Endometrium (tissue), 2 donors: ENCODE results near the gene S1PR3.

Source experiments
- FAIRE-seq: peaks from 2 replicates; lab custom pipeline; 2012; peaks lifted over from hg19 to GRCh38; lab: Jason Lieb, UNC
- donor health status: control.
- donor health status: control.

The S1PR3 gene

DNA sequence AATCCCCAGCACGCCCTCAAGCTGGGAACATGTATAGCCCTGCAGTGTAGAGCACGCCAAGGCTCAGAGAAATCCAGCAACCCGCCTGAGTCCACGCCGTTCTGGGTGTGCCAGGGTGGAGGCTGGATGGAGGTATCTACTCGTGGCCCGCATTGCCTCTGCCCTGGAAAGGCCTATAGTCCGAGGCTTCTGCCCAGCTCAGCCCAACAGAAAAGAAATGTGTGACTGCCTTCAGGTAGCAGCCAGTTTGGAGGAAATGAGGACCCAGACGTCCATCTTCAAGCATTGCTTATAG, 18.2 kb downstream of the S1PR3 start:
- no peak for FAIRE-seq

DNA sequence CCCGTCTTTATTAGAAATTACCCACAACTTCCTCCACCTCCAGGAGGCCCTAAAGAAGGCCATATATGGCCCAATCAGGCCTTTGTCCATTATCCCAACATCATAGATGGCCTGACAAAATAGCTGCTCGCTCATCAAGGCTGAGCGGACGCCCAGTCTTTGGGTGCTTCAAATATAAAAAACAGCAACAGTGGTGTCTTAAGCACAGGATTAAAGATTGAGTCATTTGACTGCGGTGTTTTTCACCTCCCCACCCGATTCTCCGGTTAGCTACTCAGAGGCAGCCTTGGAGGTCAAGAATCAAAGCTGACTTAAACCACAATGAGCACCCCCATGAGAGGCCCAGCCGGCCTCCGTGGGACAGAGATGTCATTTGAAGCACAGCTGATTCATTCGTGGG, 18.8 kb downstream of the S1PR3 start:
- FAIRE-seq = no peak

DNA sequence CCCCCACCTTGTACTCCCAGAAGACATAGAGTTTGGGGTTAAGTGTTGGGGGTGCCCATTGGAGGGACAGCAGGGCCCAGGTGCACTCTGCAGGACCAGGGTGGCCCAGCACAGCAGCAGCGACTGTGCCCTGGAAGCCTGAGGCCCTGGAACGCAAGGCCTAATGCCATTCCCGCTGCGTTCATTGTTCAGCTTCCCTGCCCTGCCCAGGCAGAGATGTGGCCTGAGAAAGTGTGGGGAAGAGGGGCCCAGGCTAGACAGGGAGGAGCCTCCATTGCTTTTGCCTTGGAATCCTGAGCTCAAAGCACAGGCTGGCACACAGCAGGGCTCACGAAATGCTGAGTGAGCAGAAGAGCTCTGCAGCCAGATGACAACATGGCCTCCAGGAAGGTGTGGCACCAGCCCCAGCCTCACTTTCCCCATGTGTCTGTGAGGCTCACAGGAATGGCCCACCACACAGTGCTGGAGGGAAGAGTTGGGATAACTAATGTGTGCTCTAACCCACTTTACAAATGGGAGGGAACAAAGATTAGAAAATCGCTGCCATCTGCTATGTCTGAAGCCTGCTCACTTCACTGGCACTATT, 19.4 kb downstream of the S1PR3 start:
- no peak for FAIRE-seq

DNA sequence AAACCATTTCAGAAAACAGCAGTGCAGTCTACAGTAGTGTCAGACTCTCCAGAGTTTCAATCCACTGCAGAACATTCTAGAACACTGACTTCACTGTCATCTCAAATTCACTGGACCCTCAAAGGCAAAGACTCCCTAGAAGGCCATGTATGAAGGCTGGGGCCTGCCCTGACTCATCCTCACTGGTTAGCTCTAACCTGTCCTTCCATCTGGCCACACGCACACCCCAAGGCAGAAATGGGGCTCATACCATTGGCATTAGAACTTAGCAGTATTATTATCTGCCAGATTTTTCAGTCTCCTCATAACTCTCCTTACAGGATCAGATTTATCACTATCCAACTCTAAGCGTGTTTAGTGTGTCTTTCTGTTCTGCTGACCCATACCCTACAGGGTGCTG, 20.4 kb downstream of the S1PR3 start:
- no peak for FAIRE-seq

DNA sequence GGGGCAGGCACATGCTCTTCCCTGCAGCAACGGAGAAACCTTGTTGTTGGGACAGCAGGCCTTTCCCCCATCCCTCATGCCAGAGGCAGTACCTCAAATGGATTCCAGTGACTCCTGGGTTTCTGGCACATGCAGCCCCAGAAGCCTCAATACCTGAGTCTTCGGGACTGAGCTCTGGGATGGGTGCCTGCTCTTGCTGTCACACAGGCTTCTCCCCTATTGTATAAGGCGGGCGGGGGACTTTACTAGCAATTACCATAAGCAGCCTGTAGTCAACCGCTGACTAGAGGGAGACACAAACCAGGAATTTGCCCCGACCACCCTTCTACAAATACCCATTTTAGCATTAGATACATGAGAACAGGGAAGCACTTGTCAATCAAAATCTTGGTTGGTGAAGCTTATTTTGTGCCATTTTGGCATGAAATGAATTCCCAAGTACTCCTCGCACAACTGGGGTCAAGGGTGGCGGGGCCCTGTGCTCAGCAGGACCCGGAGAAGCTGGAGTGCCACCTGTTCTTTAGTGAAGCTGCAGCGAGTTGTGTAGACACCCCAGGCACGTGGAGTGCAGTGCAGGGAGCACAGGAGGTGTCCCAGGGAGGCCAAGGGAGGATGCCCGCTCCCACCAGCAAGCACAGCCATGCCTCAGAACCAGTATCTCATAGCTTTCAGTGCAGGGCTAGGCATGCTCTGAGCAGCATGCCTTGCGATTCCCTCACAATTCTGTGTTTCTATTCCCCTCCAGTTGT, 21.2 kb downstream of the S1PR3 start:
- no peak for FAIRE-seq

DNA sequence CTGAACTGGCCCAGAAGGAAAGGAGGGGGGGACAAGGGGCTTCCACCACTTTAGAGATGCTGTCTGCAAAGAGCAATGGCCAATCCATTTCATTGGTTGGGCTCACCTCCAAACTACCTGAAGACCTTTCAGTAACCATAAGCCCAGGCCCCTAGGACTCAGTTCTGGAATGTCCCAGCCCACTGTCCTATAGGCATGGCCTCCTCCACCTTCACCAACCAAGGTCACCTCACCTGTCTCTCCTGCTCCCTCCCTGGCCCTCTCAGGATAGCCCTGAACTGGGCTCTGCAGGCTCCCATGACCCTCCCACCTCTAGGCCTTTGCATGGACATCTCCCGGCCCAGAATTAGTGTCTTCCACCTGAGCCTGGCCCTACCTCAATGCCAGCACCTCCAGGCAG, 22.4 kb downstream of the S1PR3 start:
- no peak for FAIRE-seq

DNA sequence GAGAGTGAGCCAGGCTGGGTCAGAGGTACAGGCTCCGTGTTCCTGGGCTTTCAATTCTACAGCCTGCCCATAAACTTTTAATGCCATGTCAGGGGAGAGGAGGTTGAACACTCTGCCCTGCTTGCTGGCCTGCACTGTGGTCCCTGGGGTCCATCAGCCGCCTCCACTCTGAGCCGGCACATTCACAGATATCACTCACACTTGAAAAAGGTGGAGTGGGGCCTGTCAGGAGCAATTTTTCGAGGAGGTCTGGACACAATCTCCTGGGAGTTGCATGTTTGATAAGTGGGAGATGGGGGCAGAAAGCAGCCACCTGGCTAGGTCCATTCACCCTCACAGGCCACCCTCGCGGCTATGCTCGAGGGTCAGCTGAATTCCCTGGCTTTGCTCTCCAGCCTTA, 22.9 kb downstream of the S1PR3 start:
- FAIRE-seq = no peak

DNA sequence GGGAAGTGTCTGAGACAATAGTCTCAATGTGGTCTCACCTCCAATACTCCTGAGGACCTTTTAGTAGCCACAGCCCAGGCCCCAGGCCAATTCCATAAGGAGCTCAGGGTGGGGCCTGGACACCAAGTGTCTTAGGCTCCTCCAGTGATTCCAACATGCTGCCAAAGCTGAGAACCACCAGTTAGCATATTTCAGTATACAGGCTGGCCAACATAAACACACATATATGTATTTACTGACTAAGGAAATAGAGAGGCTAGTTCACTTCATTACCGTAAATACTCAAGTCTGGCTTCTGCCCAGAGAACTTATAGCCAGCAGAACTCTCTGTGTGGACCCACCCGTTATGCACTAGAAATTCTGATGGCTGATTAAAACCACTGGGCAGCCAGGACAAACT, 24.1 kb downstream of the S1PR3 start:
- no peak for FAIRE-seq

DNA sequence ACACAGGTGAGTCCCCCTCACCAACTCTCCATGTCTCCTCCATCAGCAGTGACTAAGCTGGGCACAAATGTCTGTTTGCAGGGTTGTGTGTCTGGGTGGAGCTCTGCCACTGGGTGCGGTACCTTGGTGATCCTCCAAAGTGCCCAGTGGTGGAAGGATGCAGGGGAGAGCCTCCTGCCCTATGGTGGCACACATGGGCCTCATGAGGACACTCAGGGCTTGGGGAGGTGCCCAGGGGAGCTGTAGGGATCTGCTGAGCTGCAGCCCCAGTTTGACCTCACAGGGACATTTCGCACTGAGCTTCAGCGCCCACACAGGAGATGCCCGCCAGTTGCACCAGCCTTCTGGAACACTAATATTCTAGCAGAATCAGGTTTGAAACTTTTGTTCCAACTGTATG, 29.5 kb downstream of the S1PR3 start:
- FAIRE-seq = no peak

DNA sequence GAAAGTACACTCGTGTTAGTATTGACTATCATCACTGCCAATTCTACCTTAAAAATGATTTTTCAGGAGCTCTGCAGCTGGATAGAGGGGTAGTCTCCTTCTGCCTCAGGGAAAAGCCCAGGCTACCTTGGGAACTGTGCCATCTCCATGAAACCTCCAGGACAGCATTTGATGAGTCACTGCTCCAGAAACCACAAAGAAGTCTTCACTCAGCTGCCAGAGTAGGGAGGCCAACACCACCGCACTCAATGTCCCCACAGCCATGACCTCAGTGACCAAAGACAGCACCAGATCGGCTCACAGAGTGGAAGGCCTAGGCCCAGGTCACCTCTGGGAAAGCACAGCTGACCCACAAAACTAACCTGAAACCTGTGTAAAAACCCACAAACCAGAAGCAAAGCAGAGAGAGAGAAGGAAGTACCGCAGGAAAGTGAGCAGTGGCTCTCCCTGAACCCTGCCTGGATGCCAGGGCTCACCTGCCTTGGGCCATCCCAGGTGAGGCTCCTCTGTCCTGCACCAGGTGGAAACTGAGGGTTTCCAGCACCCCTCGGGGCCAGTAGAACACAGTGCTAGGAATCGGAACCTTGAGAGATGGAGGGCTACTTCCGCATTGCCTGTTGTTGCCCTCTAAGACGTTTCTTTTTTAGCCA, 30.0 kb downstream of the S1PR3 start:
- no peak for FAIRE-seq

DNA sequence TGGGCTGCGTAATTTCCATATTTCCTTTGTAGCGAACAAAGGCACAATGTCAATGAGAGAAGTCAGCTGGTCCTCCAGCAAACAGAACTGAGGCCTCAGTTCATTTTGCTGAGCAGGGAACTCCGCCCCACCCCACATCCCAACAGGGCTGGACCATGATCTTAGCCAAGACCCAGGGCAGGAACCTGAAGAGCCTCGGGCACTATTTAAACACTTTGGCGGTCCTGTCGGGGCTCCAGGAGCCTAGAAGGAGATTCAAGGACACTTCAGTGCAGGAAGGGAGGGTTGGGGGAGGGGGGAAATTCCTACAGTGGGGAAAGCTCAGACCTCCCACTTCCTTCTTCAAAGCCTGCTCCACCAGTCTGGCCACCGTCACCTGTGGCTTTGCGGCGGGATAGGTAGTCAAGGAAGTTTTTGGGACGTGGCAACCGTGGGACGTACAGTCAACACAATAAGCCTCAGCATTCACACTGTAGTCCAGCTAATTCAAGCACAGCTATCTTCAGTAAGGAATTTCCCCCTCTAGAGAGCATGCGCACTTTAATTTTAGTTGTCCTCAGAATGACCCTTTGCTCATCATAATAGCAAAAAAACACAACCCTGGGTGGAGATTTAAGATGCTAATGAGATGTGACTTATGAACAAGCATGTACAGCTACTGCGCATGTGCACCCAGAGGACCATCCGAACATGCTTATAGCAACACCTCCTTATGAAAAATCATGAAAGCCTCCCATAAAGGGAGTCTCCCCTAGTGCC, 30.9 kb downstream of the S1PR3 start:
- peak; percentile 51 for FAIRE-seq

DNA sequence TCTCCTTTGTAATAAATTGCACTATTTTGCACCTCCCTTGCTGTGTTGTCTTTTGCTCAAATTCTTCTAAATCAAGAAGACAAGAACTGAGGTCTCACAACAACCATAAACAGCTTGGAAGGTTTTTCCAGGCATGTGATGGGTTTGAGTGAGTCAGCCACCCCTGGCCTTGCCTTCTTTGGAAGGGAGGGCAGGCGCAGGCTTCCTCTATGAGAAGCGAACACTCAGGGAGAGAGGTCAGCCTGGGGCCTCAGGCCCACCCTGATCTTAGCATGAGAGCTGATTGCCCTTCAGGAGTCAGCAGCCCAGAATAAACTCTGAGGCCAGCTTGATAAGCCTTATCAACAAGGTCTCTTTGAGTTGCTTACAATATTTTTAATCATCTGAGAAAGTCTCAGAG, 31.6 kb downstream of the S1PR3 start:
- FAIRE-seq = peak; percentile 84

DNA sequence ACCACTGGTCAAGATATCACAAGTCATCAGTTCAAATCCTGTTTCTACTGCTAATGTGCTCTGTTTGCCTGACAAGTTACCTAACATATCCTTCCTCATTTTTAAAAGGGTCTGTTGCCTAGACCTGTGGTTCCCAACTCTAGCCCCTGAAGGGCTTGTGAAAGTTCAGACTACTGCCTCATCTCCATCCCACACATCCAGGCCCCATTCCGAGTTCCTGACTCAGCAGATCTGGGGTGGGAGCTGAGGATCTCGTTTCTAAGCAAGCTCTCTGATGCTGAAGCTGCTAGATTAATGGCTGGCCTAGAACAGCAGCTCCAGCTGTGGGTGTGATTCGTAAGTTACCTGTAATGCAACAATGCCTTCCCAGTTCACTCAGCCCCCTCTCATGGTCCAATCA, 32.5 kb downstream of the S1PR3 start:
- FAIRE-seq = no peak

DNA sequence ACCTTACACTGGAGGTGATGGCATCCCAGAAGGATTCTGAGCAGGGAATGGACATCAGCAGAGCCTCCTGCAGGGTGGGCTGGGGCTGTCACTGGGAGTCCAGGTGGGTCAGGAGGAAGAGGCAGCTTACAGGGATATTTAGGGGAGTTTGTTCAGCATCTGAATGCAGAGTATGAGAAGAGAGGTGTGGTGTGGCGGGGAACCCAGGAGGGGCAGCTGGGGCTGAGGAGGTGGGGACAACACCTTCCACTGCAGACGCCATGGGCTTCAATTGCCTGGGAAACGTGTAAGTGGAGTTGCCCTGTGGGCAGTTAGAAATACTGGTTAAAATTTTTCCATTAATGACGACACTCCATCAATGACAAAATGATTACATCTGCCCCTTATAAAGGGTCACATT, 33.5 kb downstream of the S1PR3 start:
- no peak for FAIRE-seq

DNA sequence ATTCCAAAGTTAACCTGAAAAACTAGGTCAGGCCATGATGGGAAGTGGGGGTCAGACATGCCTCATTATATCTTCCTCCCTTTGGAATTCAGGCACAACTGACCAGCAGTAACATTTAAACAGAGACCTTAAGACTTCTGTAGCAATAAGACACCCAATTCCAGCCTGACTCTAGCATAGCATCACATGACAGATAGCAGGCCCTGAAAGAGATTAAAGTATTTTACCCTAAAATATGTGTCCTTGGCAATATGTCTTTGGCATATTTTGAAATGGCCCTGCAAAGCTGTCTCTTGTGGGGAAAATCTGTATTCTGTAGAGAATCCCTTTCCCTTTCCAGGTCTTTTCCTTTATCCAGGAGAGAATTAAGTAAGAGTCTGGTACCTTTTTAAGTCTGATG, 34.3 kb downstream of the S1PR3 start:
- no peak for FAIRE-seq

DNA sequence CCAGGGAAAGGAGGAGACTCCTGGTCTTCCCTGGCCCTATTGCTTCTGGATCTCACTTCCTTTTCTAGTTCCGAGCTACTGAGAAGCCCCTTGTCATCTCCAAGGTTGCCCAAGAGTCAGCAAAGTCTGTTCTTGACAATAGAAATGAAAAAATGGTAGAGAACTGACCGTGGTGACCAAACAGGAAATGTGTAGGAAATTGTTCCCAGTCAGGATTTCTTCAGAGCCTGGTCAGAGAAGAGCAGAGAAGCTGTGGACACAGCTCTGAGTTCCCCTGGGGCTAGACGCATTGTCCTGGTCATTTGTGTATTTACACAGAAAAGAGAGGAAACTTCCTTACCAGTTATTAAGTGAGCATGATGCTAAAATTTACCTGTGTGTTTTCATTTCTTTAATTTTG, 35.6 kb downstream of the S1PR3 start:
- no peak for FAIRE-seq

DNA sequence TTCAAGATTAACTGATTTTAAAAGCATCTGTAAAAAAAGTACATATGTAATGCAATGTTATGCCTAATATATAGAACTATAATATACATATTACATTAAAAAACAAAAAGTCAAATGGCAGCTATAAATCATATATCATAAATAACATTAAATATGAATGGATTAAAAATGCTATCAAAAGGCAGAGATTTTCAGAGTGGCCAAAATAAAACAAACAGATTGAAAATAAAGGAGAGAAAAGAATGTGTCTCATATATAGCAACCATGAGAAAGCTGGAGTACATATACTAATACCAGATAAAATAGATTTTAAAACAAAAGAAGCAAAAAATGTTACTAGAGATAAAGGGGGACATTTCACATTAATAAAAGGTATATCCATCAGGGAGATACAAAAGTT, 38.5 kb downstream of the S1PR3 start:
- no peak for FAIRE-seq

DNA sequence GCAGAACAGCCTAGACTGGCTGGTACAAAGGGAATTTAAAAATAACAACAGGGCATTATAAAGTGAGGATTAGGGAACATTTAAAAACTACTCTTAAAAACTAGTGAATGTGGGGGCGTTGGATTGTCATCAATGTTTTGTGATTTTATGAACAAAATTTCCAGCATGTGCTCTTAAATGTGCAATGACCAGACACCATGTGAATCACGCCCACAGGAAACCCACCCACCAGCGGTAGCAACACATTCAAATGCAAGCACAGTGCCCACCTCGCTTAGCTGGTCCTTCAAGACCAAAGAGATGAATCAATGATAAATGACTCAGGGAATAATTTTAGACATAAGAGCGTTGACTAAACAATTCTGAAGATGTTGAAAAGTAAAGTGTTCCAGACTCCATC, 40.9 kb downstream of the S1PR3 start:
- FAIRE-seq = no peak

DNA sequence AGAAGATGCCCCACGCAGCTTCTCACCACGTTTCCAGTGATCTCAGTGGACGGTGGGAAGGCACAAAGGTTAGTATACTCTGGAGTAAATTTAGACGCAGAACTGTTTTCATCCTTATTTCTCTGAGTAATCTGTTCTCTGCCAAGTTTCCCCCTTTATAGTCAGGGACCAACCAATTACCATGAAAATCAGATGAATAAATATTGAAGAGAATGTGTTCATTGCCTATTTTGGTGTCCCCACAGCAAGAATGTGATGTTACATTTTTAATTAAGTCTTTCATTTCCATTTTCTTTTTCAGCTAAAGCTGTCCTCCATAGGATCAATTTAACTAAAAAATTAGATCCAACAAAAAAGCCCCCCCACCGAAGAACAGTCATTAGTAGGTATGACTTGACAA, 41.4 kb downstream of the S1PR3 start:
- no peak for FAIRE-seq

DNA sequence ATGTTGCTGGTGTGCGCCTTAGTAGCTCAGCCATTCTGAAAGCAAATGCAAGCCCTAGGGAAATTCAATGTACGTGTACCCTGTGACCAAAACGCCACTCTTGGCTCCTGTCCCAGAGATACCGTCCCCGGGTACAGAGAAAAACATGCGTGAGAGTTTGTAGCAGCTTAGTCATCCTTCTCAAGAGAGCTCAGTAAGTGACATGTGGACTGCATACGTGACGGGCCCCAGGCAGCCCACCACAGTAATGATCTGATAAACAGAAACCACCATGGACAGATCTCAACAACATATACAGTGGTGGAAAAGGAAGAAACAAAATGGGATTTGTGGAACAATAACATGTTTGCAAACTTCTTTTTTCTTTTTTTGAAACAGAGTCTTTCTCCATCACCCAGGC, 45.1 kb downstream of the S1PR3 start:
- FAIRE-seq = no peak

DNA sequence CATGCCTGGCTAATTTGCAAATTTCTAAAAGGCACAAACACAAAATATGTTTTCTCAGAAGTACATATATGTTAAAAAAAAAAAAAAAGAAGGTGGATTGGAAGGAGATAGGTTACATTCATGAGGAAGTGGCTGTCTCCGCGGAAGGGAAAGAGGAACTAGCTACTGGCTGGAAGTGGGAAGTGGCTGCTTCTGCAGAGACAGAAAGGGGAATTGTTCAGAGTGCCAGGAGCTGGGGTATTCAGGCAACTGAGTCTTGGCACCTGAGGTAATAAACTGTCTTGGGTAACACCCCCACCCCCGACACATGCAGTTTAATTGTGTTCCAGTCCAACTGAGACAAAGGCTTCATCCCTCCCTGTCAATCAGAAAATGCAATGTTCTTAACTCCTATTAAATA, 45.6 kb downstream of the S1PR3 start:
- no peak for FAIRE-seq

DNA sequence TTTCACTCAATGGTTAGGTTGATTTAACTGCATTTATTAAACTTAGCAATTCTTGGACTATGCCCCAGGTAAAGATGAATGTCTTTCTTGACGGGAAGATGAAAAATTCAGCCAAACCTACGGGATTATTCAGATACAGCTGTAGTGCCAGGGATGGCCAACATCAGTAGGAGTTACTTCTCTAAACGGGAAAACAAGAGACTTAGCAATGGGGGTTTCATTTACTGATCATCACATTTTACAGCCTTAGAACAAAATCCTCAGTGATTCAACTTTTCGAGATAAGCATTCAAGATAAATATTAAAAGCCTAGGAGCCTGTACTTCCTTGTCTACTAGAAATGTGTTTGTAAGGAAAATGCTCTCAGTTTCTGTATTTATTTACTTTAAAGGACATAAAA, 46.1 kb downstream of the S1PR3 start:
- FAIRE-seq = no peak

DNA sequence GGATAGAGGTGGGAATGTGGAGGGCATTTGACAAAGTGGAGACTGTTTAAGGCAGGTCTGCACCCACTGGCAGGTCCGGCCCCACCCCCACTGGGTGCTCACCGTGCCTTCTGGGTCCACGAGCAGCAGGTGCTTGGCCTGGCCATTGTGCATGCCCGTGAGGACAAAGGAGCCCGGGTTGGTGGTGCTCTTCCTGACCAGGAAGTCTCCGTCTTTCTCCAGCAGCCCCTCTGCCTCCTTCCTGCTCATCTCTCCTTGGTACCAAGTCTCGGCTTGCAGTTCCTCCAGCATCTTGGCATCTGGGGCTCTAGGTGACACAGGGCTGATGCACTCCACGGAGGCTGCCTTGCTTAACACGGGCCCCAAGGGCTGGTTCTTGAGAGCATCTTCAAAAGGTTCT, 46.6 kb downstream of the S1PR3 start:
- no peak for FAIRE-seq
